Non-pigmented ciliary epithelial cell (primary cell): ENCODE data around the gene PLCB3.

Source experiments
- DNase-seq: peaks from one replicate; pipeline ENCODE4 v3.0.0-alpha.2; 2010; ENCODE audit warnings: low read depth

PLCB3 gene

DNA sequence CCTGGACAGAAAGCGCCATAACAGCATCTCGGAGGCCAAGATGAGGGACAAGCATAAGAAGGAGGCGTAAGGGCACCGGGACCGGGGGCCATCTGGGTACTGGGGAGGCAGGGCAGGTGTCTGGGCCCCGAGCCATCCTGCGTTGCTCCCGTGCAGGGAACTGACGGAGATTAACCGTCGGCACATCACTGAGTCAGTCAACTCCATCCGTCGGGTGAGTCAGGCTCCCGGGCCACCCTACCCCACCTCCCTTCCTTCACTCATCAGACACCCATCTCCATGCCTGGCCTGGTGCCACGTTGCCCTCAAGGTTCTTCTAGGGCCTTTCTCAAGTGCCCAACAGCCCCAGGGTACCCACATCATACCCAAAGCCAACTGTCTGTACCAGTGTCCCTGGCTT, 15.0 kb downstream of the PLCB3 start:
- DNase-seq = no peak

DNA sequence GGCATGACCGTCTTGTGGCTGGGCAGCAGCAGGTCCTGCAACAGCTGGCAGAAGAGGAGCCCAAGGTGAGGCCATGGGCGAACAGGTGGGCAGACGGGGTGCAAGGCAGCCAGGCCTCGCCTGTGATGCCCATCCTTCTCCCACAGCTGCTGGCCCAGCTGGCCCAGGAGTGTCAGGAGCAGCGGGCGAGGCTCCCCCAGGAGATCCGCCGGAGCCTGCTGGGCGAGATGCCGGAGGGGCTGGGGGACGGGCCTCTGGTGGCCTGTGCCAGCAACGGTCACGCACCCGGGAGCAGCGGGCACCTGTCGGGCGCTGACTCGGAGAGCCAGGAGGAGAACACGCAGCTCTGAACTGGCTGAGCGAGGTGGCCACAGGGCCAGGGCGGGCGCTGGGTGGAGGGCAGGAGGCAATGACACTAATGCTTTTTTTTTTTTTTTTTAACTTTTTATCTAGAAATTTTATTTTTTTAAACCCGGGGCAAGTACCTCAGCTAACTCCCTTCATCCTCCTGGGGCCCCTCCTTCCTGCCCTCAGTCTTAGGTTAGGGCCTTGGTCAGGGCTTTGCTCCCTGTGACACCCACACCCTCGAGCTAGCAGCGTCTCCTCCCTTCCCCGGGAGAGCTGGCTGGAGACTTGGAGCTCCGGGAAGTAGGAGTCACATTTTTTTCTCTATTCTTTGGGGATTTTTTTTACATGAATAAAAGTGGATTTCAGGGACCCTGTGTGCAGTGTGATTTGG, 16.0 kb downstream of the PLCB3 start:
- no peak for DNase-seq

DNA sequence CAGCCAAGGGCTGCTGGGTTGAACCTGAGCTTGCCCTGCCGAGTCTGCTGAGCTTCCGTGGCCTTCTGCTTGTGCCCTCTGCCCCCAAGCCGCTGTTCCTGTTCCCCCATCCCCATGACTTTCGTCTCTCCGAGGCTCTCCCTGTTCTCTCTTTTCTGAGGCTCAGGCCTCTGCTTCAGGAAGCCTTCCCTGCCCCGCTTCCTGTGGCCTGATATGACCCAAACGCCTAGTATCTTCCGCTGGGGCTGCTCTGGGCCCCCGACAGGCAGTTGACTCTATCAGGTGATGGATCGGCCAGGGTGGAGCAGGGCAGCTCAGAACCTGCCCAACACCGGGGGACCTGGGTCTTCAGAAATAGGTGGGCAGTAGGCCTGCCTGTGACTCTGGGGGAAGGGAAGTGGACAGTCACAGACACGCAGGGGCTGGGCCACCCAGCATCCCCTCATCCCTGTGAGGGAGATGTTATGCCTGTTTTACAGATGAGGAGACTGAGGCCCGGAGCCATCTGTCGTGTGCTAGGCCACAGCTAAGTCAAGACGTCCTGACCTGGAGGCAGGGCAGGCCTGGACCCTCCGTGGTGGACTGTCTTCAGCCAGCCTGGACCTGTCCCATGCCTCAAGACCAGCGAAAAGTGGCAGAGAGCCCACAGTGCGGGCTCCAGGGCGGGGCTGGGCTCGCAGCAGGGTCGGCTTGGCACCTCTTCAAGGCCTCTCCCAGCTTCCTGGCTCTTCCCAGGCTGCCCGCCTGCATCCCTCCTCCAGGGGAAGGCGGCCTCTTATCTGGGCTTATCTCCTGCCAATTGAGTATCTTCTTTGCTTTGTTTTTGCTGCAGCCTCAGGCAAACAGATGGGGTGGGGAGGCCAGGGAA, 16.9 kb downstream of the PLCB3 start:
- DNase-seq = no peak

DNA sequence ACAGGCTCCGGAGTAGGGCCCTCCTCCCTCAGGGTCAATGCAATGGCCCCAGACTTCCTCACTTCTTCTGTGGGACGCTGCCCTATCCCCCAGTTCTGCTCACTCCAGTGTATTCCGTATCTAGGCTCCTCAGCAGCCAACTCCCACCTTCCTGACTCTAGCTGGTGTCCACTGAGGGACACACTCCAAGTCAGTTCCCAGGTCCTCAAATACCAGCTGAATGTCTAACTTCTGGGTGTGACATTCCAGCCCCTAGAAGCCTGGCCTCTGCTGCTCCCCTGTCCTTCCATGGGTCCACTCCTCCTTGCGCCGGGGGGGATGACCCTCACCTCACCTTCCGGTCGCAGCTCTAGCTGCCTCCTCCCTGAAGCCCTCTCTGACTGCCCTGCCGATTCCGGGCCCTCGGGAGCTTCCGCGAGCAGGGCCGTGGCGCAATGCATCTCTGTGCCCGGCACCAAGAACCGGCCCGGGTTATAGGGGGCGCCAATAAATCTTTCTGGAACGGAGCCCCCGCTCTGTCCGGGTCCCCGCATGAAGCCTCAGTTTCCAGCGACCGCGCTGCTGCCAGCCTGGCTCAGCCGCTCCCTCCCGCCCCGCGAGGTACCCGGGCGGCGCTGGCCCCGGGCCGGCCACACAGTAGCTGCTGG, 17.7 kb downstream of the PLCB3 start:
- DNase-seq = no peak

DNA sequence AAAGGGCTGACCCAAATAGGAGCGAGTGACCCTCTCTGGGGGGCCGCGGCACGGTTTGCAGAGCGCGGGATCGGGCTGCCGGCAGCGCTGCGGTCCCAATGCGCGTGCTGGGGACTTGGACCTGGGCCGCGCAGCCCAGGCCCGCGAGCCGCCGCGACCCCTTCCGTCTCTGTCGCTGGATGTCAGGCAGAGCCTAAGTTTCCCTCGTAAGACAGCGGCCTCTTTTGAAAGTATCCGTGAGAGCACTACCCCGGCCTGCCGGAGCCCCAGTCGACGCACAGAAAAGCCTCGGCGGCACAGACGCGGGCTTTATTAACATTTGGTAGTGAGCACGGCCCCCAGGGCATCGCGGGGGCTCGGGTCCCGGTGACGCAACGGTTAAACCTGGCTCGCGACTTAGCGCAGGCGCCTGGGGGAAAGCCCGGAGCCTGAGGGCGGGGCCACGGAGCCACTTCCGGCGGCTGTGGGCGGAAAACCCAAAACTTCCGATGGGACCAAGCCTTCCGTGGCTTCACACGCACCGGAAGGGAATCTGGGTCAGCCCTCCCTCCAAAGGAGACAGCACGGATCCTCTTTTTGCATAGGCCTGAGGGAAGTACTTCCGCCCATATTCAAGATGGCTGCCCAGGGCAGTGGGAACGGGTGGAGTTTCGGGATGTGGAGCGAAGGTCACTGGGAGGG, 18.4 kb downstream of the PLCB3 start:
- peak; percentile 99 for DNase-seq

DNA sequence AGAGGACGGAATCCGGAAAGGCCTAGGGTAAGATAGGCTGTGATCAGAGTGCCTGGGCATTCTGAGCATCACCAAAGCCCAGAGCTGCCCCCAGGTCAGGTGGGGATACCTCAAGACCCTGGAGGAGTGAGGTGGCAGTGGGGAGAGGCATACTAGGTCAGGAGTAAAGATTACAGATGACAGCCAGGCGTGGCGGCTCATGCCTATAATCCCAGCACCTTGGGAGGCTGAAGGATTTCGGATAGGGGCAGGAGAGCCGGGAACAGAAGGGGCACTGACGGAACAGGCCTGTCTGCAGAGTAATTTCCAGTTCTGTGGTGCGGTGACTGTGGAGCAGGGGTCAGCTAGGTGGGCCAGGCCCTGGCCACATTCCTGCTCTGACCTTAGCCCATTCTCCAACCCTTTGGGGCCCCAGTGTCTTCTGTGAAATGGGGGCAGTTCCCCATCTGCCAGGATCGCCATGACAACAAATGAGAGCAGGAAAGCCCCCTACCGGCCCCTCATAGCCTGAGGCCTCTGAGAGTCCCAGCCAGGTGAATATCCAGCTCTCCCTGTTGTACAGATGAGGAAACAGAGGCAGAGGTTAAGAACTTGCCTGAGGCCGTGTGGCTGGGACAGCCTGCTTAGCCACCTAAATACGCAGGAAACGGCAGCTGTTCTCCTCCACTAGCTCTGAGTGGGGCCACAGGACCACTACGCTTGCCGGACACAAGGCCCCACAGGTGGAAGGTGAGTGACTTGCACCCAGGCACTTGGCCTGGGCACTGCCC, 23.9 kb downstream of the PLCB3 start:
- DNase-seq = no peak

DNA sequence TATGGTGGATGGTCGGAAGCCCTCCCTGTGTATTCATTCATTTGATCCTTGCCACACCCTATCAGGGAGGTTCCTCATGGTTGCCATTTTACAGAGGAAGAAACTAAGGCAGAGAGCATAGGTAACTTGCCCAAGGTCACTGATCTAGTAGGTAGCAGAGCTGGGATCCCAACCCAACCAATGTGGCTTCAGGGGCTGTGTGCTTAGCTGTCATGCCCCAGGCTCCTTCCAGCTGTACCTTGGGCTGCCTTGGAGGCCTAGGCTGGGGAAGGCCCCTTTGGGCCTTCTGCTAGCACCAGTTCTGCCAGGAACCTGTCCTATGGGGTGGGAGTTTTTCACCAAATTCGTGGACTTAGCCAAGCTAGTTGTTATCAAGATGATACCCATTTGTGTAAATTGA, 24.5 kb downstream of the PLCB3 start:
- DNase-seq = no peak

DNA sequence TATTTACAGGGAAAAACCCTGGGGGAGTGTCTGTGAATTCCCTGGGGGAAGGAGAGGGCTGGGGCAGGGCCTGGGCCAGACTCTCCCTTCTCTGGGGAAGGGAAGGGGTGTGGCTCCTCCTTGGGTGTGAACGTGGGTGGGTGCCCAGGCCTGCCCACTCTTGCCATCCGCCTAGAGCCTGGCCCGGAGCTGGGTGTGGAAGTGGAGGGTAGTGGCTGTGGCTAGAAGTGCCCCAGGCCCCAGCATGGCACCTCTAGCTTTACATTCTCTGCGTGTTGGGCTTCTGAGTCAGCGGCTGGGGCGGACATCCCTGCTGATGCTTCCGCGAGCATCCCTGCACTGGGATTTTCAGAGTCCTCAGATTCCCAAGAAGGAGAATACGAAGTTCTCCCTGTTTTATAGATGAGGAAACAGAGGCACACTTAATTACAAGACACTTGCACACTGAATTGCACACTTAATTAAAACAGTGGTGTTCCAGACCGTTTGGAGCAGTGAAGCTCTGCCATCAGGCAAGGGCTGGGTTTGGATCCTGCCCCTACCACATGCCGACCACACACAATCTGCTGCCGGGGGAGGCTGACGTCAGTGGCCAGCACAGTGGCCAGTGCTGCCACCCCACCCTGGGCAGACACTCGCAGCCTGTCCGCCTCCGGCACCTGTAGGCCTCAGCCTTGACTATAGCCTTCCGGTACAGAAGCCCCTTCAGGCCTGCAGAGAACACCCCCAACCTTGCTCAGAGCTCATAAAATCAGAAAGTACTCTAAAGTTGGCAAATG, 25.5 kb downstream of the PLCB3 start:
- no peak for DNase-seq

DNA sequence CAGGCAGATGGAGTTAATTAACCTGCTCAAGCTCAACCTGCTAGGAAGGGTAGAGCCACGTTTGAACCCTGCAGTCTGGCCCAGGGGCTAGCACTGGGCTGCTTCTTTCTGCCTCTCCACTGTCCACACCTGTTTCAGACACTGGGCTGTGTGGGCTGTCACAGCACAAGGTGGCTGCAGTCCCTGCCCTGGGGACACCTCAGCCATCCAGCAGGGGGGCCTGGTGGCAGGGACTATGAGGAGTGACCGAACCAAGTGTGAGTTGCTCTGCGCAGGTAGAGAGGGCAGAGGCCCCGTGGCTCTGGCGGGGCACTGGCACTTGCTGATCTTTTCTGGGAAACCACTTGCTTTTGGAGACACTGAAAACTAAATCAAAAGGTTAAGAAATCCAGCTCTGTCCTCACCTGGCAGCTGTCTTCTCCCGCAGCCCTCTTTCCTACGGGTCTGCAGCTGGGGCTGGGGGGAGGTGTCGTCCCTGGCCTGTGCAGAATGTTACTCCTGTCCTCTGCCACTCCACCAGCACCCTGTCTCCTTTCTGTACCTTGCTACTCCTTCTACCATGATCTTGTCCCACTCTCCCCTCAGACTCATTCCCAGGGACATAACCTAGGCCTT, 27.4 kb downstream of the PLCB3 start:
- DNase-seq = no peak

DNA sequence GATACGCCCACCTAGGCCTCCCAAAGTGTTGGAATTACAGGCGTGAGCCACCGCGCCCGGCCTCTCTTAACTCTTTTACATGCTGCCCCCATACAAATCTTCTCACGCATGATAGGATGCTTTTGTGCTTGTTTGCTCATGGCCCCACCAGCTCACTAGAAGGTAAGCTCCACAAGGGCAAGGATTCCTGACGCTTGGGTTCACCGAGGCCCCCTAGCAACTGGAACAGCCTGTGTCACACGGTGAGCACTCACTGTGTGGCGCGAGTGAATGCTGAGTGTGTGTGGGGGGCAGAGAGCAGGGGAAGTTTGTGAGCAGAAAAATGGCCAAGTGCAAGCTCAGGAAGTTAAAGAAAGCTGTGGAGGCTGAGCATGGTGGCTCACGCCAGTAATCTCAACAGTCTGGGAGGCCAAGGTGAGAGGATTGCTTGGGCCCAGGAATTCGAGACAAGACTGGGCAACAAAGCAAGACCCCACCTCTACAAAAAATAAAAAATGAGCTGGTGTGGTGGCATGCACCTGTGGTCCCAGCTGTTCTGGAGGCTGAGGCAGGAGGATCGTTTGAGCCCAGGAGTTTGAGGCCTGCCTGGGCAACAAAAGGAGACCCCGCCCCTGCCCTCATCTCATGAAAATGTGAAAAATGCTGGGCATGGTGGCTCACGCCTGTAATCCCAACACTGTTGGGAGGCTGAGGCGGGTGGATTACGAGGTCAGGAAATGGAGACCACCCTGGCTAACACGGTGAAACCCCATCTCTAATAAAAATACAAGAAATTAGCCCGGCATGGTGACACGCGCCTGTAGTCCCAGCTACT, 30.8 kb downstream of the PLCB3 start:
- no peak for DNase-seq

DNA sequence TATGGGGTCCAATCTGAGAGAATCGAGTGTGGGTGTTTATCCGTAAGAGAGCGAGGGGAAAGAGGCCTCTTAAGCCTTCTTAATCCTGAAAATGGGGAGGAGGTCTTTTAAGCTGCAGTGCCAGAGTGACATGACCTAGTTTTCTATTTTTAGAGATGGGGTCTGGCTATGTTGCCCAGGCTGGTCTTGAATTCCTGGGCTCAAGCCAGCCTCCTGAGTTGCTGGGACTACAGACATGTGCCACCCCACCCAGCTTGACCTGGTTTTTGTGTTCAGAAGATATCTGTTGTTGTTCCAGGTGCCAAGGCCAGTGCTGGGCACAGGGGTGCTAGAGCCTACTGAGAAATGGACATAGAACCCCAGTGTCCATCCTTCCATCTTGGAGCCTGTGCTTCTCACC, 31.8 kb downstream of the PLCB3 start:
- DNase-seq = no peak

DNA sequence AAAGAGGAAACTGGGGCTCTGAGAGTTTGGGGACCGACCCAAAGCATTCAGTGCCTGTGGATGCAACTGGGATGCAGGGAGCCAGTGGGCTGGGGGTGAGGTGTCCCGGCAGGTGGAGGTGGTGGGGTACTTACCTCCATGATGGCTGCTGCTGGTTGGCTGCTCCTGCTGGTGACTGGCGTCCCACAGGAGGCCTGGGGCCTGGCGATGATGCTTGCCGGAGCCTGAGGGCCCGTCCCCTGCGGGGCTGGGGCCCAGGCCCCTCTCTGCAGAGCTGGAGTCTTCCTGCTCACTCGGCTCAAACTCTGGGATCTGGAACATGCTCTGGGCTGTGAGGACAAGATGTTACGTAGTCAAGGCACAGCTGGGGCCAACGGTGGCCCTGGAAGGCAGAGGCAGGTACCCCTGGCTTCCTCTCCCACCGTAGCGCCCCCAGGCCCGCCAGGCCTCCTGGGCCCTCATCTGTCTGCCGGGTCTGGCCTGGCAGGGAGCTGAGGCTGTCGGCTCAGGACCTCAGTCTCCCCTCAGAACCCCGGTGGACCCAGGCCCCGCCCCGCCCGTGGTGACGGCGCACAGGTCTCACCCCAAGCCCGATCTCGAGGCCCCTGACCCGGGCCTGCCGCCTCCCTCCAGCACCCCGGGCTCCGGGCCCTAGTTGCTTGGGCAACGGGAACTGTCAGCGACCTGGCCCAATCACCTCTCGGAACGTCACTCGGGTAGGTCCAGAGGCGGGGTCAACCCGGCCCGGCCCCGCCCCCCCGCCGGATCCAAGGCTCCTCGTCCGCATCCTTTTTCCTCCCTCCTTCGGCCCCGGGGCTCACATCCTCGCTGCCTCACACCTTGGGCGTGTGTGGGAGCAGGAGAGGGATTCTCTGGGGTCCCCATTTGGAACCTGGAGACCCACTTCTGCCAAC, 33.0 kb downstream of the PLCB3 start, which contains the start of gene BAD:
Gene BAD, minus strand, starts transcription at position 618 of the 914 bp plus-strand sequence. Its CDS starts 297 bp downstream, at position 321.
- peak; percentile 54 for DNase-seq

DNA sequence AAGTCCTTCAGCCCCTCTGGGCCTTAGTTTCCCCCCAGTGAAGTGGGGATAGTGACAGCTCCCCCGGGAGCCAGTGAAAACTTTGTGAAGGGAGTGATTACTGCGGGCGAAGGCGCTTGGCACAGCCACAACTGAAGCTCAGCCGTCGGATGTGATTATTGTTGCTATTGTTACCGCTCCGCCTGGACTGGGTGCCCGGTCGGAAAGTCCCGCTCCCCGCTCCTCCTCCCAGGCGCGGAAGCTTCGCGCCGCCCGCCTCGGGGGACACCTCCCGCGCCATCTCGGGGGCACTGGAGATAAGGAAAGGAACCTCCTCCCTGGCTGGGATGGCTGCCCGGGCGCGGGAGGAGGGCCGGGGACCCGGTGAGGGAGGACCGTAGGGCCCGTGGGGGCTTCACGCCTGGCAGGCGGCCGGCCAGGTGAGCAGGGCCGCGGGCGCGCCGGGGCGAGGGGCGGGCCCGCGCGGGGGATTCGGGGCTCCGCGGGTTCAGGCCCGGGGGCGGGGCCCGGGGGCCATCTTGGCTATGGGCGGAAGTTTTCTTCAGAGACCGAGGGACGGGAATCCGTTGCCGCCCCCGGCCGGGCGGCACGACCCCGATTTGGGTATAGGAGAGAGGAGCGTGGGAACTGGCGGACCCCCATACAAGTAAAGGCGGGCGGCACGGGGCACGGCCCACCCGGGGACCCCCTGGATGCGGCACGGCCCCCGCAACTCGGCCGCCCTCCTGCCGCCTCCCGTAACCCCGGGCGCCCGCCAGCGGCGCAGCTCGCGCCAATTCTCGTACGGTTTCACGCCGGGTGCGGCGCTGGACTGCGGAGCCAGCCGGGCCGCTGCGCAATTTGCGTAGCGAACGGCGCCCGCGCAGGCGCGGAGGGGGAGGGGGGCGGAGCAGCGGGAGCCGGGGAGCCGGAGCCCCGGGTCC, 33.9 kb downstream of the PLCB3 start, which contains the start of gene GPR137:
Gene GPR137, plus strand, starts transcription at position 887 of the 923 bp plus-strand sequence. CDS start 677 bp downstream, outside the sequence.
- no peak for DNase-seq

DNA sequence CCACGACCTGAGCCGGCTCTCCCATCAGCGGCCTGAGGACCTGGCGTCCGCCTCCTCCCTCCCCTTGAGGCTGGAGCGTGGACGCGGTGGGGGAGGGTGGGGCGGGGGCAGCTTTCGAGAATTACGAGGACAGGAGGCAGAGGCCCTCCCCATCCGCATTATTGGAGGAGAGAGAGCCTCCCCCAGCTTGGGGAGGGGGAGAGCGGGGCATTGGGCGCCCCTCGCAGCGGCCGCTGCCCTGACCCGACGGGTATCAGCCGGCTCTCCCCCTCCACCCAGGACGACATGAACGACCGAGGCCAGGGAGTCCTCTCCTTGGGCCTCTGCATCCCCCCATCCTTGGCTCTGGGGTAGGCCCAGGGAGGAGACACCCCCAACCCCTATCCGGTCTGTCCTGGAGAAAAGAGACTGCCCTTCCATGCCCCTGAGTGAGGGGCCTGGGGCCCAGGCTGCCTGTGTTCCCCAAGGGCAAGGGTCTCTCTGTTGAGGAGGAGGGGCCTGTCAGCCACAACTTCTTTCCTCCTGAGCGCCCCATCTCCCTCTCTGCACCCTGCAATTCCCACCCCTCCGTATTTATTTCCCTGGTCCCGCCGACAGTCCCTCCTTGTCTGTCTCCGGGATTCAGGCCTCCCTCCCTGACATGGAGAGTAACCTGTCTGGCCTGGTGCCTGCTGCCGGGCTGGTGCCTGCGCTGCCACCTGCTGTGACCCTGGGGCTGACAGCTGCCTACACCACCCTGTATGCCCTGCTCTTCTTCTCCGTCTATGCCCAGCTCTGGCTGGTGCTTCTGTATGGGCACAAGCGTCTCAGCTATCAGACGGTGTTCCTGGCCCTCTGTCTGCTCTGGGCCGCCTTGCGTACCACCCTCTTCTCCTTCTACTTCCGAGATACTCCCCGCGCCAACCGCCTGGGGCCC, 34.8 kb downstream of the PLCB3 start:
- DNase-seq = no peak

DNA sequence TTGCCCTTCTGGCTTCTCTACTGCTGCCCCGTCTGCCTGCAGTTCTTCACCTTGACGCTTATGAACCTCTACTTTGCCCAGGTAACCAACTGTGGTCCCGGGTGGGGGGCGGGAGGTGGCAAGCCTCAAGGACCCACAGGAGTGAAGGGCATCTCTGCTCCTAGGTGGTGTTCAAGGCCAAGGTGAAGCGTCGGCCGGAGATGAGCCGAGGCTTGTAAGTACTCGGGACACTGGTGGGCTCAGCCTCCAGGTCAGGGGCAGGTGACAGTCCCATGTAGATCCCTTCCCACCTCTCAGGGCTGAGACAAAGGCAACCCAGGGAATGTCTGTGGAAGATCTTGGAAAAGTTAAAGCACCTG, 35.5 kb downstream of the PLCB3 start:
- no peak for DNase-seq
